ENCODE measurements around the gene WIPF3.

The WIPF3 gene

GRCh38 chr7:29915481-29916215 lies 109.3 kb downstream of the WIPF3 start:
- no peak for DNase-seq (ENCODE audit: extremely low read depth, low read depth)
- TF ChIP-seq CTCF (IDR thresholded peaks at IDR 0.05; ENCODE audit: low read depth, low read length), result no peak

- TF ChIP-seq CTCF (IDR thresholded peaks at IDR 0.05; ENCODE audit: low read depth, low read length), result no peak
- DNase-seq (ENCODE audit: extremely low read depth, low read depth), result no peak
These were observed 111.3 kb downstream of the WIPF3 start for GRCh38 chr7:29917641-29918040.

- no peak for DNase-seq (ENCODE audit: extremely low read depth, low read depth)
- no peak for TF ChIP-seq CTCF (IDR thresholded peaks at IDR 0.05; ENCODE audit: low read depth, low read length)
These were observed 112.5 kb downstream of the WIPF3 start for GRCh38 chr7:29918850-29919249.

GRCh38 chr7:29919790-29920189 lies 113.5 kb downstream of the WIPF3 start:
- no peak for TF ChIP-seq CTCF (IDR thresholded peaks at IDR 0.05; ENCODE audit: low read depth, low read length)
- DNase-seq (ENCODE audit: extremely low read depth, low read depth), result no peak

- no peak for TF ChIP-seq CTCF (IDR thresholded peaks at IDR 0.05; ENCODE audit: low read depth, low read length)
These were observed 114.2 kb downstream of the WIPF3 start for GRCh38 chr7:29920491-29920890.

GRCh38 chr7:29921404-29922010 lies 115.2 kb downstream of the WIPF3 start:
- peak; percentile 93 for TF ChIP-seq CTCF (IDR thresholded peaks at IDR 0.05; ENCODE audit: low read depth, low read length)
- no peak for DNase-seq (ENCODE audit: extremely low read depth, low read depth)

More at GRCh38 chr7:29920491-29920890, 114.2 kb downstream of the WIPF3 start:
- no peak for DNase-seq (ENCODE audit: extremely low read depth, low read depth)

GRCh38 chr7:29922921-29923700 lies 116.8 kb downstream of the WIPF3 start:
- no peak for DNase-seq (ENCODE audit: extremely low read depth, low read depth)
- no peak for TF ChIP-seq CTCF (IDR thresholded peaks at IDR 0.05; ENCODE audit: low read depth, low read length)

All from AG09319 (cell line).